ENCODE data around the gene DBH.

The DBH gene

DNA sequence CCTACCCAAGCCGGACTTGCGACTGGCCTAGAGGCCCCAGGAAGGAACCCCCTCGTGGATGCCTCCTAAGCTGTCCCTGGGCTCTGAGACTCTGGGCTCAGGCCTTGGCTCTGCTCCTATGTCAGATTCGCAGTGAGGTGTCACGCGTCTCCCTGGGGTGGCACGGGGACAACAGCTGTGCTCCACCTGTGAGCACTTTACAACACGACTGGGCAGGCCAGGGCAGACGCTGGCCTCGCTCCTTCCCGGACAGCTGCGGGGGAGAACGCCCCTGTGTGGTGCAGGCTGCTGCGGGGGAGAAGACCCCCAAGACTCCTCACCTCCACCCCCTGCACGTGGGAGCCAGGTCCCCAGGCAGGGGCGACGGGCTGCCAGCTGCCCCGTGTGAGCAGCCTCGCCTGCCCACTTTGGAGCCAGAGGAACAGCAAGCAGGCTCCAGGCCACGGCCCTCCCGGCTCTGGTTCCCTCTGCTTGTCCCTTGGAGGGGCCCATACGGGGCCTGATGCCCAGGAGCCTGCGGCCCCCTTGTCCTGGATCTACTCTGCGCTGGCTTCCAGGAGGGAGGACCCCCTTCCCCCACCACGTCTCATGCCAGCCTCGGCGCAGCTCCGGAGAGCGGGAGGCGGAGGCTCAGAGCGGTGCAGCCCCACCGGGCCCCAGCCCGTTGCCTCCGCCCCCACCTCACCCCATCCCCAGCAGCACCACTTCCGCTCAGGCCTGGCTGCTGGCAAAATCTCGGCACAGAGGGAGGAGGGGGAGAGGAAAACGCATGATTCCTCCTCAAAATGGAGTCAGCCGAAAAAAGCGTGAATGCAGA is 66.0 kb downstream of the DBH start:
- DNase-seq = peak; percentile 73

DNA sequence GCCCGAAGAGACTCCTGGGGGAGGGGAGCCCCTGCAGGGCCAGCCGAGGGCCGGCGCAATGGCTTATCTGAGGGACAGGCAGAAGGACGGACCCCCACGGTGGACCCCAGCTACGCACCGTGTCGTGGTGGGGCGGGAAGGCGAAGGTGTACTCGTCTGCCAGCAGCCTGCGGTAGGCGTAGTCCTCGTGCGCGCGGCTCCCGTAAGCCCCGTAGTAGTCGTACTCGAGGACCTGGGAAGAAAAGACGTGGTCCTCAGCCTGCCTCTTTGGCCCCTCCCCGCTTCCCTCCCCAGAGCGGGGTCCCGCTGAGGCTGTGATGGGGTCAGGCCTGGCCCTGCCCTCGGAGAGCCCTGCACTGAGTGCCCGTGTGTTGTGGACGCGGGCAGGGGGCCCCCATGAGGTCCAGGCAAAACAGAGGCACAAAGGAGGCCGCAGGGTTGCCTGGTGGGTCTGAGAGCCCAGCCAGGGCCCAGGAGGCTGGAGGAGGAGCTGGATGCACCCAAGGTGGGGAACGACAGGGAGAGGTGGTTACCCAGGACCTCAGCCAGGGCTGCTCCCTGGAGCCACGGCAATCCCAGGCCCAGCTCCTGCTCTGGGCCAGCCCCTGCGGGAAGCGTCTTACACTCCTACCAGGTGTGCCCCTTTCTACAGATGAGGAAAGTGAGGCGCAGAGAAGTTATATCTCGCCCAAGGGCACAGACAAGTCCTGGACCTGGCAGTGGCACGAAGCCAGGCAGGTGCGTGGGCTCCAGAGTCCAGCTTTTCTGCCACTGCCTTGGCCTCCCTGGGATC is 66.8 kb downstream of the DBH start:
- no peak for DNase-seq

DNA sequence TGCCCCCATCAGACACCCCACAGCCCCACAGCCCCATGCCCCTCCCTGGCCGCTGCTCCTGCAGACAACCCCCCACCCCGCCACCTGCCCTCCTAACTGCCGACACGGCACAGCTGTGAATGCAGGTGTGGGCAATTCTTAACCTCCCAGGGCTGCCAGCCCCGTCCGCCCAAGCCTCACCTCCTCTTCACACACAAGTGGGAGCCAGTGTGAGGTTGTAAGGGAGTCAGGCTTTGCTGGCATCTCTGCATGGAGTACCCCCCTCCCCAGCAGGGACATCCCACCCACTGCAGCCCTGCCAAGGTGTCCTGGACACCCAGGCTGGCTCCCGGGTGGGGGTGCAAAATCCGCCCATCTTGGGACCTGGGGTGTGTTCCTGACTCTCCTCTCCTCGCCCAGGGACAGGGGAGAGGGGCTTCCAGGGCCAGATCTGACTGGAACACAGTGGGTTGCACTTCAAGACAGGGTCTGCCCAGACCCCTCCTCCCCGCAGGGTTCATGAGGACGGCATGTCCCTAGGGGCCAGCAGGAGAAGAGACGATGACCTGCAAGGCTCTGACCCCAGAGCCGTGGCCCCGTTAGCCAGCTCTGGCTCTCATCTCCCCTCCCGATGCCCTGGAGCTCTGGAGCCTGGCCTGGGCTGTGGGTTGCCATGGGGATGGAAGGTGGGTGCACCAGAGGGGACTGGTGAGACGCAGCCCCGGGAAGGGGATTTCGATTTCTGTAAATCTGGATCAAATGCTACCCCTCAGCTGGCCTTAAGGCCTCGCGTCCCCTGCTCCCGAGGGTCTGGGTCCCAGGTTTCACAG is 67.6 kb downstream of the DBH start:
- no peak for DNase-seq

DNA sequence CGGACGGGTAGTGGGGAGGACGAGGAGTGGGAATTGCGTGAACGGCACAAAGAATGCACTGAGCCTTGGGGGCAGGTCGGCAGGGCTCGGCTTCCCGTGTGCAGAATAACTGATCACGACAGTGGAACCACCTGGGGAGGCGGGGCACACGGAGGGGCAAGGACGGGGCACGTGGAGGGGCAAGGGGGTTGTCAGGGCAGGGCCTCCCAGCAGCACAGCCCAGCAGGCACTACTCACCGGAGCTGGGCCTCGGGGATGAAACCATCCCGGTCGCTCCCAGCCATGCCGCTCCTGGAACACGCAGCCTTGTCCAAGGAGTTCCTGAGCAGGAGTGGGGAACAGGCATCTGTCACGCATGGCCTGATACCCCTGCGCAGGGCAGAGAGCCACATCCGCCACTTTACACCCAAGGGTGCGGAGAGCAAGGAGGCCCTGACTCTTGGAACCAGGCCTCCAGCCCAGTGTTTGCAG is 68.6 kb downstream of the DBH start:
- no peak for DNase-seq

DNA sequence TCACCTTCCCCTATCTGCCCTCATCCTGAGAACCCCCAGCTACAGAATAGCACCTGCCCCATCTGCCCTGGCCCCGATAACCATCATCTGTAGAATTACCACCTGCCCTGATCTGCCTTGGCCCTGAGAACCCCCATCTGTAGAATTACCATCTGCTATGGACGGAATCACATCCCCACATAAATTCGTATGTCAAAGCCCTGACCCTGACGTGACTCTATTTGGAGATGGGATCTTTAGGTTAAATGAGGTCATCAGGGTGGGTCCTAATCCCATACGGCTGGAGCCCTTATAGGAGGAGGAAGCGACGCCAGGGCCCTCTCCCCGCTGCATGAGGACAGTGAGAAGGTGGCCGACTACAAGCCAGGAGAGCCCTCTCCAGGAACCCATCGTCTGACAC is 69.4 kb downstream of the DBH start:
- no peak for DNase-seq

DNA sequence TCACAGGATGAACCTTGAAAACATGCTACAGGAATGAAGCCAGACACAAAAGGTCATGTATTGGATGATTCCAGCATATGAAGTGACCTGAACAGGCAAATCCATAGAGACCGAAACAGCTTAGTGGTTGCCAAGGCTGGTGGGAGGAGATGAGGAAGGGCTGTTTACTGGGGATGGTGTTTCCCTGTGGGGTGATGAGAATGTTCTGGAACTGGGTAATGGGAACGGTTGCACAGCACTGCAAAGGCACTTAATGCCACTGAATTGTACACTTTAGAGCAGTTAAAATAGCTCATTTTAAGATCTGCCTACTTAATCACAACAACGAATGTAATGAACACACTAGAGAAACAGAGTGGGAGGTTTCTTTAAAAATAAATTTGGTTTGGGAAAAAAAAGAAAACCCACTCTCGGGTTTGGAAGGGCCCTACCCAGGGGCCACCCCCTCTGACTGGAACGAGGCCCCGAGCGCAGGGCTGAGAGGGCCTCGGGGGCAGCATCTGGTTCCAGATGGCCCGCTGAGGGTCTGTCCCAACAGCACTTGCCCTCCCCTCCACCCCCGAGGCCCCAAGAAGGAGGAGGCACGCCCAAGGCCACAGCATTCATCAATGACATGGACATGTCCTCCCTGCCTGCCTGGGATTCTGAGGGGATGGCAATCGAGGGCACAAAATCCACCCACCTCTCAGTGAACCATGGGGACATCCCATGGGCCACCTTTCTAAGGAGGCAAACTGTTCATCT is 70.3 kb downstream of the DBH start:
- DNase-seq = no peak

DNA sequence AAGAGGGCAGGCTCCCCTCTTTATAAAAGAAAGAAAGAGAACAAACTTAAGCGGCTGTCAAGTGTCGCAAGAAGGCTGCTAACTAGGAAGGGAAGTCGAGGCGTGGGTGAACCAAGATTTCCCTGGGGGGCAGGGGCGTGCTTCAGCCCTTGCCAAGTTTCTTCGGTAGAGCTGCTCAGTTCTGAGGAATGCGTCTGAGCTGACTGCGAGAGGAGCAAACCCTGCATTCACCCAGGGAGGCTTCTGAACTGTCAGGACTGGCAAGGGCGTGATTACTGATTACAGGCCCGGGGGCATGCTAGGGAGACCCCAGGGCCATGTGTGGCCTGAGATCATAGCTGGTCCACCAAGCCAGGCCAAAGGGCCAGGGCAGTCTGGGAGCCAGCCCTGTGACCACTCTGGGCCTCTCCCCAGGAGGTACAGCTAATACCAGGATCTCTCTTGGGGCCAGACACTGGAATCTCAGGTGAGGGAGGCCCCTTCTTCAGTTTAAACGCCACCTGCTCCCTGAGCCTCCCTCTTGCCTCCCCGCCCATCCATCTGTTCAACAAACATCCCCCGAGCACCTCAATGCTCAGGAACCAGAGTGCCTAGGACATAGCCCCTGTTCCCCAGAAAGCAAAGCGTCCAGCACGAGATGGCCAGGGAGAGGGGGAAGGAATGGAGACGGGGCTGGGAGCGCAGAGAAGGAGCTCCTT is 71.1 kb downstream of the DBH start:
- DNase-seq = peak; percentile 61

DNA sequence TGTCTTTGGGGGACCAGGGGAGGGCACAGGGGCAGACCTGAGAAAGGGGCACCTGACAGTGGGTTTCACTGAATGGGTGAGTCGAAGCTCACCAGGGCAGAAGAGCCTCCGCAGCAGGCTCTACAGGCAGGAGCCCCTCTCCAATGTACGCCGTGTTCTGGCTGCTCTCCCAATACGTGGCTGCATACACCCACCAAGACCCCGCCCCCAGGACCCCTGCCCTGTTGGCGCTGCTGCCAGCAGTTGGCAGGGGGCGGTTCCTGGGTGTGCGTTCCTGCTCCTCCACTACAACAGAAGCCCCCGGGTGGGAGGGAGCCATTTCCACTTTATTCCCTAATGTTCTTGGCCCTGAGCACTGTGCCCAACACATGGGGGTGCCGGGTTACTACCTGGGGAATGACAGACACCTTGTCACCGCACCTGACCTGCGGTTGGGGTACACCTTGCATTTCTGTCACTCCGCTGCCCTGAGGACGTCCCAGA is 71.6 kb downstream of the DBH start:
- DNase-seq = no peak

DNA sequence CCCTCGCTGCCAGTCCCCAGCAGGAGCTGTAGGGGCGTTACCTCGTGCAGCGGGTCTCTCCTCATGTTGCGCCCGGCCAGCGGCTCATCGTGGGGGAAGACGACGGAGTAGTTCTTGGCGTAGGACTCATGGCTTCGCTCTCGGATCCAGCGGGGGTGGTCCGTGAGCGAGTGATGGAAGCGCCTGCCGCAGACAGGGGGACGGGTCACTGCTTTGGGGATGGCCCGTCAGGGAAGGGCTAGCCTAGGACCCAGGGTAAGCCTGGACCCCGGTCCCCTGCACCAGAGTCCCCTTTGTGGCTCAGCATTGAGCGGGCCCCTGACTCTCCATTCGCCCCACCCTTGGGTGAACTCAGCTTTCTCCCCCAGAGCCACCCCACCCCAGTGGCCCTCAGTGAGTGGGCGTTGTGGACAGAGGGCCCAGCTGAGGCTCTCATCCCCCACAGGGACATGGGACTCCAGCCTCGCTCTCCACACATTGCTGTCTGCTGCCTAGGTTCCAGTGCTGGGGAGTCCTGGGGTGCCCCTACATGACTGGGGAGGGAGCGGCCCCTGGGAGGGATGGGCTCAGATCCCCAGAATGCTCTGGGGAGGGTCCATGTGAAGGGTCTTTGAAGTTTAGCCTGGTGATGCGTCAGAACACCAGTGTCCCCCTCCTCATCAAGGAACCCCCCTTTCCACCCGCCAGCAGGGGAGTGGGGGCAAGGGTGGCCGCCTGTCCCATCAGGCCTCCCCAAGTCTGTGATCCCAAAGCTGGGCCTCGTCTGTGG is 72.3 kb downstream of the DBH start:
- DNase-seq = no peak

Measured in fibroblast of skin of abdomen (primary cell).